ENCODE results near the gene WNT7A. TPM values are rescaled to one million over a fixed set of nuclear protein-coding genes. Genes with fewer than 3 reads are reported as not detected.
"Not testable (repeated sequence)": the region's sequence is repeated elsewhere in the genome, so short reads cannot be mapped to it uniquely, and the experiment has no call there.

Gene WNT7A
- under 0.01 TPM for total RNA-seq
- polyA plus RNA-seq (ENCODE audit: insufficient read depth in 1 of 8, insufficient read length in 8 of 8, low replicate concordance in 1 of 8), result 1 to 10 TPM in 1 of 8 donors, under 1 TPM in 3, not detected in 4; 0.05 to 1.0 (median 0.10) TPM
- long read RNA-seq, donor 1, result 0 reads
- long read RNA-seq, donor 2, result 0 reads
- long read RNA-seq, donor 3, result 0 reads
- long read RNA-seq, donor 4, result 0 reads
- long read RNA-seq, donor 5, result 0 reads
- long read RNA-seq, donor 6, result 0 reads
- long read RNA-seq, donor 7, result 0 reads
- long read RNA-seq, donor 8, result 0 reads
- long read RNA-seq, donor 9, result 0 reads
- long read RNA-seq, donor 10, result 0 reads
- long read RNA-seq, donor 11, result 0 reads

- peaks cover 15% of the 10 kb centered on the region for H3K4me1 ChIP-seq (ENCODE audit: control insufficient read depth, insufficient read depth, low read length)
- no peak within 1 kb of the TSS for H3K27ac ChIP-seq (ENCODE audit: low read length)
- H3K9me3 ChIP-seq (replicated peaks; ENCODE audit: control insufficient read depth, low read depth, low read length), result no peaks in the 10 kb centered on the region
- no peak for DNase-seq
- no peaks in the 10 kb centered on the region for H3K36me3 ChIP-seq (ENCODE audit: control insufficient read depth, insufficient read depth, low read length)
- WGBS (ENCODE audit: insufficient coverage), result under 1% methylated on average over 58 of the region's 90 CpGs
- H3K4me3 ChIP-seq (ENCODE audit: low read length), result no peak within 1 kb of the TSS
- H3K27me3 ChIP-seq (ENCODE audit: control insufficient read depth, insufficient read depth, low read length), result peaks cover 86% of the 10 kb centered on the region
These were observed at the start of gene WNT7A for GRCh38 chr3:13879946-13880810. WNT7A (minus strand) TSS chr3:13880071; CDS start chr3:13879816, 255 bp downstream.

- not testable (repeated sequence) for H3K36me3 ChIP-seq (ENCODE audit: control insufficient read depth, insufficient read depth, low read length); H3K27ac ChIP-seq (ENCODE audit: low read length); DNase-seq; H3K4me1 ChIP-seq (ENCODE audit: control insufficient read depth, insufficient read depth, low read length); H3K9me3 ChIP-seq (replicated peaks; ENCODE audit: control insufficient read depth, low read depth, low read length); H3K4me3 ChIP-seq (ENCODE audit: low read length)
- WGBS (ENCODE audit: insufficient coverage), result no CpG with 5 or more reads among the region's 1 CpG
- peaks cover 13% of the 10 kb centered on the region for H3K27me3 ChIP-seq (ENCODE audit: control insufficient read depth, insufficient read depth, low read length)
These were observed 48.9 kb upstream of the WNT7A start for GRCh38 chr3:13928741-13929140.

- no peaks in the 10 kb centered on the region for H3K4me1 ChIP-seq (ENCODE audit: control insufficient read depth, insufficient read depth, low read length)
- no peaks in the 10 kb centered on the region for H3K36me3 ChIP-seq (ENCODE audit: control insufficient read depth, insufficient read depth, low read length)
- H3K27ac ChIP-seq (ENCODE audit: low read length), result no peak overlapping the region
- no peak for DNase-seq
- no CpG with 5 or more reads among the region's 7 CpGs for WGBS (ENCODE audit: insufficient coverage)
- no peaks in the 10 kb centered on the region for H3K9me3 ChIP-seq (replicated peaks; ENCODE audit: control insufficient read depth, low read depth, low read length)
- no peak overlapping the region for H3K4me3 ChIP-seq (ENCODE audit: low read length)
- peaks cover 3% of the 10 kb centered on the region for H3K27me3 ChIP-seq (ENCODE audit: control insufficient read depth, insufficient read depth, low read length)
These were observed 47.4 kb upstream of the WNT7A start for GRCh38 chr3:13927295-13927694.

- Histone ChIP-seq H3K4me3 (ENCODE audit: low read length) (no peak overlapping the region), H3K9me3 (replicated peaks; ENCODE audit: control insufficient read depth, low read depth, low read length) (peaks cover 3% of the 10 kb centered on the region), H3K36me3 (ENCODE audit: control insufficient read depth, insufficient read depth, low read length) (no peaks in the 10 kb centered on the region), H3K27ac (ENCODE audit: low read length) (no peak overlapping the region), H3K4me1 (ENCODE audit: control insufficient read depth, insufficient read depth, low read length) (no peaks in the 10 kb centered on the region), H3K27me3 (ENCODE audit: control insufficient read depth, insufficient read depth, low read length) (no peaks in the 10 kb centered on the region)
- no peak for DNase-seq
- no CpG with 5 or more reads among the region's 1 CpG for WGBS (ENCODE audit: insufficient coverage)
These were observed 36.5 kb upstream of the WNT7A start for GRCh38 chr3:13916375-13916774.

- no CpG with 5 or more reads among the region's 1 CpG for WGBS (ENCODE audit: insufficient coverage)
- H3K9me3 ChIP-seq (replicated peaks; ENCODE audit: control insufficient read depth, low read depth, low read length), result peaks cover 8% of the 10 kb centered on the region
These were observed 22.9 kb upstream of the WNT7A start for GRCh38 chr3:13902648-13903238.

GRCh38 chr3:13901935-13902584, 22.2 kb upstream of the WNT7A start:
- Histone ChIP-seq H3K4me1 (ENCODE audit: control insufficient read depth, insufficient read depth, low read length) (no peaks in the 10 kb centered on the region), H3K4me3 (ENCODE audit: low read length) (no peak overlapping the region), H3K27me3 (ENCODE audit: control insufficient read depth, insufficient read depth, low read length) (peaks cover 5% of the 10 kb centered on the region), H3K9me3 (replicated peaks; ENCODE audit: control insufficient read depth, low read depth, low read length) (peaks cover 8% of the 10 kb centered on the region), H3K36me3 (ENCODE audit: control insufficient read depth, insufficient read depth, low read length) (no peaks in the 10 kb centered on the region), H3K27ac (ENCODE audit: low read length) (no peak overlapping the region)
- DNase-seq, result no peak
- no CpG with 5 or more reads among the region's 1 CpG for WGBS (ENCODE audit: insufficient coverage)

More at GRCh38 chr3:13902648-13903238, 22.9 kb upstream of the WNT7A start:
- no peaks in the 10 kb centered on the region for H3K4me1 ChIP-seq (ENCODE audit: control insufficient read depth, insufficient read depth, low read length)
- H3K27me3 ChIP-seq (ENCODE audit: control insufficient read depth, insufficient read depth, low read length), result peaks cover 2% of the 10 kb centered on the region
- no peak overlapping the region for H3K27ac ChIP-seq (ENCODE audit: low read length)
- no peaks in the 10 kb centered on the region for H3K36me3 ChIP-seq (ENCODE audit: control insufficient read depth, insufficient read depth, low read length)
- no peak overlapping the region for H3K4me3 ChIP-seq (ENCODE audit: low read length)
- no peak for DNase-seq

GRCh38 chr3:13898346-13898745, 18.5 kb upstream of the WNT7A start:
- WGBS (ENCODE audit: insufficient coverage), result 75% methylated on average over 1 of the region's 3 CpGs
- Histone ChIP-seq H3K27me3 (ENCODE audit: control insufficient read depth, insufficient read depth, low read length) (peaks cover 30% of the 10 kb centered on the region), H3K4me1 (ENCODE audit: control insufficient read depth, insufficient read depth, low read length) (peaks cover 15% of the 10 kb centered on the region), H3K4me3 (ENCODE audit: low read length) (no peak overlapping the region), H3K36me3 (ENCODE audit: control insufficient read depth, insufficient read depth, low read length) (no peaks in the 10 kb centered on the region), H3K27ac (ENCODE audit: low read length) (no peak overlapping the region), H3K9me3 (replicated peaks; ENCODE audit: control insufficient read depth, low read depth, low read length) (no peaks in the 10 kb centered on the region)
- DNase-seq, result no peak

GRCh38 chr3:13896473-13897154, 16.7 kb upstream of the WNT7A start:
- Histone ChIP-seq H3K27me3 (ENCODE audit: control insufficient read depth, insufficient read depth, low read length) (peaks cover 30% of the 10 kb centered on the region), H3K4me3 (ENCODE audit: low read length) (no peak overlapping the region), H3K36me3 (ENCODE audit: control insufficient read depth, insufficient read depth, low read length) (no peaks in the 10 kb centered on the region), H3K9me3 (replicated peaks; ENCODE audit: control insufficient read depth, low read depth, low read length) (no peaks in the 10 kb centered on the region), H3K4me1 (ENCODE audit: control insufficient read depth, insufficient read depth, low read length) (peaks cover 15% of the 10 kb centered on the region), H3K27ac (ENCODE audit: low read length) (no peak overlapping the region)
- peak; percentile 78 for DNase-seq
- WGBS (ENCODE audit: insufficient coverage), result 15% methylated on average over 5 of the region's 12 CpGs

GRCh38 chr3:13895155-13896105, 15.6 kb upstream of the WNT7A start:
- Histone ChIP-seq H3K4me1 (ENCODE audit: control insufficient read depth, insufficient read depth, low read length) (peaks cover 15% of the 10 kb centered on the region), H3K36me3 (ENCODE audit: control insufficient read depth, insufficient read depth, low read length) (no peaks in the 10 kb centered on the region), H3K27ac (ENCODE audit: low read length) (no peak overlapping the region), H3K27me3 (ENCODE audit: control insufficient read depth, insufficient read depth, low read length) (peaks cover 30% of the 10 kb centered on the region), H3K9me3 (replicated peaks; ENCODE audit: control insufficient read depth, low read depth, low read length) (no peaks in the 10 kb centered on the region), H3K4me3 (ENCODE audit: low read length) (peak overlapping the region; percentile 61)
- under 1% methylated on average over 86 of the region's 86 CpGs for WGBS (ENCODE audit: insufficient coverage)
- peak; percentile 96 for DNase-seq
